Measurements from ENCODE around the gene RIT2. TPM values are rescaled to one million over a fixed set of nuclear protein-coding genes. Genes with fewer than 3 reads are reported as not detected.

Gene RIT2
- total RNA-seq, 4 donors from 2014 or later = not detected

DNA sequence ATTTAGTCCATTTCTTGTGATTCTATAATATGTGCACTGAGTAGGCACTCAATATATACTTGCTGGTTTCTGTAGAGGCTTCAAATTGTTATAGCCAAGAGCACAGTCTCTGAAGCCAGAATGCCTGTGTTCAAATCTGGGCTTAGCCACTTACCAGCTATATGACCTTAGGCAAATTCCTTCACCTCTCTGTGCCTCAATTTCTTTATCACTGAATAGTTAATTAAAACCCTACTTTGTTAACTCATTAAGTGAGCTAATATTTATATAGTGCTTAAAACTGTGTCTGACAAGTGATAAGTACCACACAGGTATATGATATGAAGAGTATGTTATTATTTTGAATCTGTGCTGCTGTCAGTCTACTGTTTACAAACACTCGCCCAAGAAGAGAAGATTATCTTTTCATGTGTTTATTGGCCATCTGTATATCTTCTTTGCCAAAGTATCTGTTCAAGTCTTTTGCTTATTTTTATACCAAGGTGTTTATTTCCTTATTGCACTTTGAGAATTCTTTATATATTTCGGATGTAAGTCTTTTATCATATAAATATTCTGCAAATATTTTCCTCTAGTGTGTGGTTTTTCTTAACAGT is 1.3 kb upstream of the RIT2 start:
- H3K36me3 ChIP-seq = no peaks in the 10 kb centered on the region
- no peak overlapping the region for H3K4me3 ChIP-seq
- 80% methylated on average over 2 of the region's 2 CpGs for WGBS
- no peaks in the 10 kb centered on the region for H3K9me3 ChIP-seq
- TF ChIP-seq POLR2AphosphoS5 (IDR thresholded peaks at IDR 0.05) = no peak
- no peak for TF ChIP-seq CTCF (IDR thresholded peaks at IDR 0.05)
- no peak for TF ChIP-seq EP300 (IDR thresholded peaks at IDR 0.05)
- no peak for TF ChIP-seq POLR2A (IDR thresholded peaks at IDR 0.05)
- H3K4me1 ChIP-seq = no peaks in the 10 kb centered on the region
- DNase-seq (ENCODE audit: low spot score in 2 of 2) = no peak
- no peaks in the 10 kb centered on the region for H3K27me3 ChIP-seq
- H3K27ac ChIP-seq = no peak overlapping the region

GRCh38 chr18:43113220-43113895 is 2.1 kb downstream of the RIT2 start:
- WGBS = 82% methylated on average over 2 of the region's 2 CpGs
- Histone ChIP-seq H3K27ac (no peak overlapping the region), H3K9me3 (no peaks in the 10 kb centered on the region), H3K4me3 (no peak overlapping the region), H3K4me1 (no peaks in the 10 kb centered on the region), H3K27me3 (no peaks in the 10 kb centered on the region), H3K36me3 (no peaks in the 10 kb centered on the region)
- no peak for TF ChIP-seq CTCF (IDR thresholded peaks at IDR 0.05)
- no peak for TF ChIP-seq POLR2A (IDR thresholded peaks at IDR 0.05)
- no peak for TF ChIP-seq EP300 (IDR thresholded peaks at IDR 0.05)
- no peak for TF ChIP-seq POLR2AphosphoS5 (IDR thresholded peaks at IDR 0.05)
- DNase-seq (ENCODE audit: low spot score in 2 of 2) = no peak

GRCh38 chr18:43108882-43109281 is 6.6 kb downstream of the RIT2 start:
- Histone ChIP-seq H3K4me3 (no peak overlapping the region), H3K27ac (no peak overlapping the region), H3K36me3 (no peaks in the 10 kb centered on the region), H3K27me3 (no peaks in the 10 kb centered on the region), H3K4me1 (no peaks in the 10 kb centered on the region), H3K9me3 (no peaks in the 10 kb centered on the region)
- 53% methylated on average over 4 of the region's 4 CpGs for WGBS
- no peak for DNase-seq (ENCODE audit: low spot score in 2 of 2)
- TF ChIP-seq CTCF (IDR thresholded peaks at IDR 0.05) (no peak), EP300 (IDR thresholded peaks at IDR 0.05) (no peak), POLR2A (IDR thresholded peaks at IDR 0.05) (no peak), POLR2AphosphoS5 (IDR thresholded peaks at IDR 0.05) (no peak)

GRCh38 chr18:43108469-43108868 is 7.0 kb downstream of the RIT2 start:
- 77% methylated on average over 4 of the region's 4 CpGs for WGBS
- TF ChIP-seq POLR2A (IDR thresholded peaks at IDR 0.05) (no peak), CTCF (IDR thresholded peaks at IDR 0.05) (no peak), POLR2AphosphoS5 (IDR thresholded peaks at IDR 0.05) (no peak), EP300 (IDR thresholded peaks at IDR 0.05) (no peak)
- no peaks in the 10 kb centered on the region for H3K4me1 ChIP-seq
- H3K9me3 ChIP-seq = no peaks in the 10 kb centered on the region
- no peak for DNase-seq (ENCODE audit: low spot score in 2 of 2)
- H3K27me3 ChIP-seq = no peaks in the 10 kb centered on the region
- H3K36me3 ChIP-seq = no peaks in the 10 kb centered on the region
- H3K4me3 ChIP-seq = no peak overlapping the region
- H3K27ac ChIP-seq = no peak overlapping the region

GRCh38 chr18:43093646-43094045 is 21.8 kb downstream of the RIT2 start:
- Histone ChIP-seq H3K27ac (no peak overlapping the region), H3K27me3 (no peaks in the 10 kb centered on the region), H3K36me3 (no peaks in the 10 kb centered on the region), H3K4me1 (no peaks in the 10 kb centered on the region), H3K9me3 (no peaks in the 10 kb centered on the region), H3K4me3 (no peak overlapping the region)
- TF ChIP-seq POLR2A (IDR thresholded peaks at IDR 0.05) (no peak), POLR2AphosphoS5 (IDR thresholded peaks at IDR 0.05) (no peak), CTCF (IDR thresholded peaks at IDR 0.05) (no peak), EP300 (IDR thresholded peaks at IDR 0.05) (no peak)
- no peak for DNase-seq (ENCODE audit: low spot score in 2 of 2)
- WGBS = 89% methylated on average over 2 of the region's 2 CpGs
